GM12874 (cell line): ENCODE results near the gene ZC3H14.

Experiments
- CTCF ChIP-seq: IDR thresholded peaks from 2 replicates; pipeline ENCODE4 v1.5.1; 2011; ENCODE audit warnings: low read depth, mild to moderate bottlenecking, control low read depth, low read length, moderate library complexity; ENCODE audit not compliant: insufficient read depth

The ZC3H14 gene

DNA sequence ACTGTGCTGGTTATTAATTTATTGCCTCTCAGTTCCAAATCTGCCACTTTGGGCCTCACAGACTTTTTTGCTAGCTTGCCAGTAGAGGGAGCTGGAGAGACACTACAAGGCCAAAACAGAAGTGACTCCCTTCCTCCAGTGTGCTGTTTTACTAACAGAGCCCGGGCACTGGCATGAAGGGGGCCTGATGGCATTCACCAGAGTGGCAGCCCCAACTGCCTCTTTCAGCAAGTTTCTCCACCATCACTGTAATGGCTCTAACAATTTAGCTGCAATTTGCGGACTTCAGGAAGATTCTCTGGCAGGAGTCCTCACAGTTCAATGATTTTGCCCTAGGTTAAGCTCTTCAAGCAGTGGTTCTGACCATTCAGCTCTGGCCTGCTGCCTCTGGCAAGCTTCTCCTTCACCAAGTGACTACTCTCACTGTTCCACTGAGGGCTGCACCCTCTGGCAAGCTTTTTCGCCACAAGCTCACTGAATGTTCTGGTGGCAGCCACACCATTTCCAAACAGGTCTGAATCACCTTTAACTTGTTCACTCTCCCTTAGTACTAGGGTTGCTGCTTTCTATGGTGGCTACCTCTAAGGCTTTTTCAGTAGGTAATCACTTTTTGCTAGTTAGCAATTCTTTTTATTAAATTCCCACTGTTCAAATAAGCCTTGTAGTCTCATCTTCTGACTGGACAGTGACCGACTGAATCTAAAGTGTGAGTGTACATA lies 104.9 kb downstream of the ZC3H14 start:
- TF ChIP-seq CTCF = peak; percentile 86

GRCh38 chr14:88668448-88669116 lies 105.7 kb downstream of the ZC3H14 start:
- no peak for TF ChIP-seq CTCF

DNA sequence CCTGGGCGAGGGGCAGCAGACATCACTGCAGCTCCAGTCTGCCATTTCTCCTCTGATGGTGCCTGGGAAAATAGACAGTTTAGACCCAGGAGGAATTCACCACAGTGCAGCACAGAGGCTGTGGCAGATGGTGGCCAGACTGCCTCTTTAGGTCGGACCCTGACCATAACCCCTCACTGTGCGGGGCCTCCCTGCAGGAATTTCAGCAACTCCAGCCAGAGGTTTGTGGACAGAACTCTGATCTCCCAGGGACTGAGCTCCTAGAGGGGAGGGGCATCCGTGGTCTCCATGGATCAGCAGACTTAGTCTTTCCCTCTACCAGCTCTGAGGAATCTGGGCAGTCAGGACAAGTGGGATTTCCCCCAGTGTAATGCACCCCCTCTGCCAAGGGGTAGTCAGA lies 106.5 kb downstream of the ZC3H14 start:
- TF ChIP-seq CTCF = no peak
